Inflammatory macrophage treated with lipopolysaccharide for 1 hour (primary cell): ENCODE data around the gene FAM114A1.
A peak's percentile ranks its signal among the peaks of the same experiment; 100 is the strongest.
"Not testable (repeated sequence)": the region's sequence is repeated elsewhere in the genome, so short reads cannot be mapped to it uniquely, and the experiment has no call there.

Source experiments
- DNase-seq, 2 donors: peaks; one replicate each; pipeline ENCODE4 v3.0.0-alpha.2; 2020 to 2022

The FAM114A1 gene

GRCh38 chr4:38979081-38979480, 111.5 kb downstream of the FAM114A1 start:
- no peak for DNase-seq

GRCh38 chr4:38979511-38980230, 112.1 kb downstream of the FAM114A1 start:
- DNase-seq = no peak

GRCh38 chr4:38980903-38981676, 113.5 kb downstream of the FAM114A1 start:
- DNase-seq = peak; percentile 86 to 93

GRCh38 chr4:38982361-38983095, 114.9 kb downstream of the FAM114A1 start:
- DNase-seq = no peak

GRCh38 chr4:38983291-38983690, 115.7 kb downstream of the FAM114A1 start:
- DNase-seq = peak; percentile 76 to 92

- DNase-seq = no peak
Observed at GRCh38 chr4:38983787-38984598, 116.4 kb downstream of the FAM114A1 start.

- no peak for DNase-seq
Observed at GRCh38 chr4:38985410-38986100, 117.9 kb downstream of the FAM114A1 start.

- DNase-seq = no peak
Observed at GRCh38 chr4:38987491-38987890, 119.9 kb downstream of the FAM114A1 start.

GRCh38 chr4:38988353-38988752, 120.7 kb downstream of the FAM114A1 start:
- not testable (repeated sequence) for DNase-seq

- no peak for DNase-seq
Observed at GRCh38 chr4:38989487-38989886, 121.9 kb downstream of the FAM114A1 start.

- DNase-seq = no peak
Observed at GRCh38 chr4:38990241-38990640, 122.6 kb downstream of the FAM114A1 start.

GRCh38 chr4:38993683-38994082, 126.1 kb downstream of the FAM114A1 start:
- DNase-seq = no peak

- no peak for DNase-seq
Observed at GRCh38 chr4:38994135-38994534, 126.5 kb downstream of the FAM114A1 start.
